Vagina (tissue), 2 donors: Measurements from ENCODE around the gene VWA3B. TPM values are rescaled to one million over a fixed set of nuclear protein-coding genes. Genes with fewer than 3 reads are reported as not detected.

Experiments
- DNase-seq, 2 donors: peaks; one replicate each; pipeline ENCODE4 v3.0.0-alpha.2; 2017; ENCODE audit errors: extremely low spot score in 2 of 2
- H3K27ac ChIP-seq: fragments of 200-600 bp; sonication (generic); one replicate; pipeline ENCODE4 v1.5.1; 2019
- H3K27me3 ChIP-seq: fragments of 200-600 bp; sonication (generic); one replicate; pipeline ENCODE4 v1.5.1; 2019
- H3K36me3 ChIP-seq, 2 donors: fragments of 200-600 bp; sonication (generic); one replicate each; pipeline ENCODE4 v1.5.1; 2017 to 2019
- H3K4me1 ChIP-seq: fragments of 200-600 bp; sonication (generic); one replicate; pipeline ENCODE4 v1.5.1; 2019
- H3K4me3 ChIP-seq, 2 donors: fragments of 200-600 bp; sonication (generic); 1 replicate in 1 of 2; 2 replicates in 1 of 2; pipeline ENCODE4 v1.5.1; 2016 to 2019
- H3K9me3 ChIP-seq: fragments of 200-600 bp; sonication (generic); one replicate; pipeline ENCODE4 v1.5.1; 2019
- POLR2A ChIP-seq, 2 donors: fragments of 450-650 bp; IDR thresholded peaks; one replicate each; pipeline ENCODE4 v1.6.1; 2017; ENCODE audit warnings: antibody characterized with exemption in 2 of 2, mild to moderate bottlenecking in 2 of 2, moderate library complexity in 2 of 2
- POLR2AphosphoS5 ChIP-seq, 2 donors: sonication (generic); formaldehyde crosslinking; IDR thresholded peaks; one replicate each; pipeline ENCODE4 v1.9.0; 2017; ENCODE audit warnings: antibody characterized with exemption in 2 of 2, mild to moderate bottlenecking in 2 of 2, low read depth in 1 of 2; ENCODE audit not compliant: insufficient read depth in 1 of 2
- intact Hi-C: fragments of 100-400 bp; cut with DNase I; formaldehyde crosslinking; loops from one replicate; pipeline ENCODE4 v1.15.1; 2023
- total RNA-seq: library from RNA; depleted of rRNA; stranded (reverse); fragments of >200 nt; gene quantifications from one replicate; pipeline ENCODE4 v1.2.3, GENCODE V29; 2016
- TF ChIP-seq, protein P1 (sequence below), 3 experiments: fragments of 450-650 bp in 2 of 3; fragments of 200-600 bp in 1 of 3; sonication (generic) in 1 of 3; IDR thresholded peaks; one replicate each; pipeline ENCODE4 v1.5.1; 2017 to 2019; ENCODE audit warnings: antibody characterized with exemption in 3 of 3, mild to moderate bottlenecking in 2 of 3, moderate library complexity in 2 of 3

VWA3B gene
- total RNA-seq, 1 donor from 2014 or later, result not detected

GRCh38 chr2:98297817-98298682 lies 211.1 kb downstream of the VWA3B start:
- intact Hi-C loops, result no loop called here
- DNase-seq, result no peak
- no peaks in the 10 kb centered on the region for H3K27me3 ChIP-seq
- H3K4me1 ChIP-seq, result no peaks in the 10 kb centered on the region
- H3K4me3 ChIP-seq, result no peak overlapping the region
- H3K36me3 ChIP-seq, result no peaks in the 10 kb centered on the region
- no peak overlapping the region for H3K27ac ChIP-seq
- H3K9me3 ChIP-seq, result no peaks in the 10 kb centered on the region
- no peak for TF ChIP-seq POLR2A (IDR thresholded peaks at IDR 0.05)
- no peak for TF ChIP-seq POLR2AphosphoS5 (IDR thresholded peaks at IDR 0.05; ENCODE audit: insufficient read depth in 1 of 2, low read depth in 1 of 2)
- TF ChIP-seq, protein P1, sequence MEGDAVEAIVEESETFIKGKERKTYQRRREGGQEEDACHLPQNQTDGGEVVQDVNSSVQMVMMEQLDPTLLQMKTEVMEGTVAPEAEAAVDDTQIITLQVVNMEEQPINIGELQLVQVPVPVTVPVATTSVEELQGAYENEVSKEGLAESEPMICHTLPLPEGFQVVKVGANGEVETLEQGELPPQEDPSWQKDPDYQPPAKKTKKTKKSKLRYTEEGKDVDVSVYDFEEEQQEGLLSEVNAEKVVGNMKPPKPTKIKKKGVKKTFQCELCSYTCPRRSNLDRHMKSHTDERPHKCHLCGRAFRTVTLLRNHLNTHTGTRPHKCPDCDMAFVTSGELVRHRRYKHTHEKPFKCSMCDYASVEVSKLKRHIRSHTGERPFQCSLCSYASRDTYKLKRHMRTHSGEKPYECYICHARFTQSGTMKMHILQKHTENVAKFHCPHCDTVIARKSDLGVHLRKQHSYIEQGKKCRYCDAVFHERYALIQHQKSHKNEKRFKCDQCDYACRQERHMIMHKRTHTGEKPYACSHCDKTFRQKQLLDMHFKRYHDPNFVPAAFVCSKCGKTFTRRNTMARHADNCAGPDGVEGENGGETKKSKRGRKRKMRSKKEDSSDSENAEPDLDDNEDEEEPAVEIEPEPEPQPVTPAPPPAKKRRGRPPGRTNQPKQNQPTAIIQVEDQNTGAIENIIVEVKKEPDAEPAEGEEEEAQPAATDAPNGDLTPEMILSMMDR (IDR thresholded peaks at IDR 0.05), result no peak

DNA sequence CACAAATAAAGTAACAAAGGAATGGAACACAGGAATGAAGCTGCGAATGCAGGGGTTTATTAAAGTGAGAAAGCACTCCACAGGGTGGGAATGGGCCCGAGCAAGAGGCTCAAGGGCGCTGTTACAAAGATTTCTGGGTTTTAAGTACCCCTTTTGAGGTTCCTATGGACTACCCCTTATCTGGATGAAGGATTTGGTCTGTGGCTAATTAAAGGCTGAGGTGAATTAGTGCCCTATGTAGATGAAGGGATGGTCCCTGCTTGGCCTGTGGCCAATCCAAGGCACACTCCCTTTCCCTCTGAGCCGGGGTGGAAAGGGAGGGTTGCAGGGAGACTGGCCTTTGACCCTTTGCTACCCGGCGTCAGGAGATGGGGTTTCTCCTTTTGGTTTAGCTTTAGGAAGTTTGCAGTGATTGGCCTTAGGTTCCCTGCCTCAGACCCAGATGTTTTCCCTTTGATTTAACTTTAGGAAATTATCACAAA lies 211.8 kb downstream of the VWA3B start:
- intact Hi-C loops, result no loop called here
- Histone ChIP-seq H3K9me3 (no peaks in the 10 kb centered on the region), H3K27me3 (no peaks in the 10 kb centered on the region), H3K36me3 (no peaks in the 10 kb centered on the region), H3K27ac (no peak overlapping the region), H3K4me3 (no peak overlapping the region), H3K4me1 (no peaks in the 10 kb centered on the region)
- no peak for DNase-seq
- TF ChIP-seq, protein P1 (IDR thresholded peaks at IDR 0.05), result no peak
- TF ChIP-seq POLR2AphosphoS5 (IDR thresholded peaks at IDR 0.05; ENCODE audit: insufficient read depth in 1 of 2, low read depth in 1 of 2), result no peak
- TF ChIP-seq POLR2A (IDR thresholded peaks at IDR 0.05), result no peak

- Histone ChIP-seq H3K27ac (no peak overlapping the region), H3K36me3 (no peaks in the 10 kb centered on the region), H3K27me3 (no peaks in the 10 kb centered on the region), H3K4me1 (no peaks in the 10 kb centered on the region), H3K4me3 (no peak overlapping the region), H3K9me3 (no peaks in the 10 kb centered on the region)
- no peak for DNase-seq
- intact Hi-C loops, result no loop called here
- no peak for TF ChIP-seq POLR2A (IDR thresholded peaks at IDR 0.05)
- TF ChIP-seq, protein P1 (IDR thresholded peaks at IDR 0.05), result no peak
- no peak for TF ChIP-seq POLR2AphosphoS5 (IDR thresholded peaks at IDR 0.05; ENCODE audit: insufficient read depth in 1 of 2, low read depth in 1 of 2)
Observed at GRCh38 chr2:98299211-98299905, 212.4 kb downstream of the VWA3B start.

- no peak for DNase-seq
- intact Hi-C loops, result no loop called here
- H3K27ac ChIP-seq, result no peak overlapping the region
- H3K4me3 ChIP-seq, result no peak overlapping the region
- H3K9me3 ChIP-seq, result no peaks in the 10 kb centered on the region
- no peak for TF ChIP-seq POLR2A (IDR thresholded peaks at IDR 0.05)
- TF ChIP-seq POLR2AphosphoS5 (IDR thresholded peaks at IDR 0.05; ENCODE audit: insufficient read depth in 1 of 2, low read depth in 1 of 2), result no peak
- TF ChIP-seq, protein P1 (IDR thresholded peaks at IDR 0.05), result no peak
- no peaks in the 10 kb centered on the region for H3K27me3 ChIP-seq
- H3K4me1 ChIP-seq, result no peaks in the 10 kb centered on the region
- H3K36me3 ChIP-seq, result no peaks in the 10 kb centered on the region
Observed at GRCh38 chr2:98300141-98300874, 213.3 kb downstream of the VWA3B start.
